GM19240 (cell line): ENCODE data around the gene ATP6V1F.
"Not testable (repeated sequence)": the region's sequence is repeated elsewhere in the genome, so short reads cannot be mapped to it uniquely, and the experiment has no call there.

ENCODE experiments used
- DNase-seq: peaks from one replicate; pipeline ENCODE4 v3.0.0; 2011; ENCODE audit warnings: low spot score; ENCODE audit not compliant: insufficient read length

Gene ATP6V1F

GRCh38 chr7:128899392-128899791 is 36.7 kb downstream of the ATP6V1F start:
- DNase-seq = no peak

GRCh38 chr7:128900237-128900636 is 37.6 kb downstream of the ATP6V1F start:
- DNase-seq = no peak

GRCh38 chr7:128902761-128903585 is 40.3 kb downstream of the ATP6V1F start:
- no peak for DNase-seq

- no peak for DNase-seq
These were observed 41.1 kb downstream of the ATP6V1F start for GRCh38 chr7:128903621-128904361.

GRCh38 chr7:128904381-128905197 is 41.9 kb downstream of the ATP6V1F start:
- peak; percentile 73 for DNase-seq

GRCh38 chr7:128906001-128906765 is 43.5 kb downstream of the ATP6V1F start:
- no peak for DNase-seq

GRCh38 chr7:128906766-128907559 is 44.3 kb downstream of the ATP6V1F start:
- no peak for DNase-seq

- no peak for DNase-seq
These were observed 46.3 kb downstream of the ATP6V1F start for GRCh38 chr7:128908750-128909624.

- no peak for DNase-seq
These were observed 47.2 kb downstream of the ATP6V1F start for GRCh38 chr7:128909625-128910568.

- DNase-seq = no peak
These were observed 47.9 kb downstream of the ATP6V1F start, which contains the start of gene KCP for GRCh38 chr7:128910569-128910945. Gene KCP (minus strand): TSS chr7:128910709. CDS start chr7:128910676, 33 bp downstream.

GRCh38 chr7:128911423-128912031 is 48.9 kb downstream of the ATP6V1F start:
- DNase-seq = no peak

- DNase-seq = no peak
These were observed 49.6 kb downstream of the ATP6V1F start for GRCh38 chr7:128912281-128912680.

- DNase-seq = not testable (repeated sequence)
These were observed 50.2 kb downstream of the ATP6V1F start for GRCh38 chr7:128912709-128913495.

GRCh38 chr7:128913870-128914565 is 51.4 kb downstream of the ATP6V1F start:
- no peak for DNase-seq

GRCh38 chr7:128914566-128915151 is 52.0 kb downstream of the ATP6V1F start:
- DNase-seq = no peak
